Astrocyte of the spinal cord (primary cell): Measurements from ENCODE around the gene PFN2.

Experiments used
- DNase-seq: peaks from one replicate; pipeline ENCODE4 v3.0.0; 2011; ENCODE audit warnings: low read depth, low spot score
- H3K4me3 ChIP-seq: 2 replicates; pipeline ENCODE4 v1.5.1; 2011; ENCODE audit warnings: low read depth, mild to moderate bottlenecking, low read length, moderate library complexity
- CTCF ChIP-seq: IDR thresholded peaks from 2 replicates; pipeline ENCODE4 v1.5.1; 2012; ENCODE audit warnings: low read depth, mild to moderate bottlenecking, low read length, inconsistent platforms
- in situ Hi-C: cut with HindIII; loops from 2 replicates; pipeline ENCODE4 v1.10.0; 2017; ENCODE audit warnings: low sequenced_read_pairs

Gene PFN2

GRCh38 chr3:150000641-150001040 is 29.9 kb upstream of the PFN2 start:
- no peak for DNase-seq
- in situ Hi-C loops, result no loop called here
- no peak for TF ChIP-seq CTCF
- no peak overlapping the region for H3K4me3 ChIP-seq

- no peak overlapping the region for H3K4me3 ChIP-seq
- no peak for TF ChIP-seq CTCF
- no peak for DNase-seq
- in situ Hi-C loops, result no loop called here
Observed at GRCh38 chr3:149999421-149999820, 28.7 kb upstream of the PFN2 start.

GRCh38 chr3:149998946-149999345 is 28.3 kb upstream of the PFN2 start:
- in situ Hi-C loops, result no loop called here
- TF ChIP-seq CTCF, result no peak
- no peak overlapping the region for H3K4me3 ChIP-seq
- no peak for DNase-seq

- no peak for TF ChIP-seq CTCF
- no peak overlapping the region for H3K4me3 ChIP-seq
- in situ Hi-C loops, result no loop called here
- no peak for DNase-seq
Observed at GRCh38 chr3:149992416-149993058, 21.8 kb upstream of the PFN2 start.

- no peak for TF ChIP-seq CTCF
- in situ Hi-C loops, result no loop called here
- DNase-seq, result no peak
- no peak overlapping the region for H3K4me3 ChIP-seq
Observed at GRCh38 chr3:149990423-149990948, 19.8 kb upstream of the PFN2 start.

GRCh38 chr3:149989307-149989706 is 18.6 kb upstream of the PFN2 start:
- no peak for TF ChIP-seq CTCF
- in situ Hi-C loops, result no loop called here
- no peak overlapping the region for H3K4me3 ChIP-seq
- no peak for DNase-seq
